T-helper 1 cell (primary cell): ENCODE data around the gene MCC.
A peak's percentile ranks its signal among the peaks of the same experiment; 100 is the strongest.

Experiments used
- DNase-seq, 5 donors: peaks; one replicate each; pipeline ENCODE4 v3.0.0-alpha.2; 2012 to 2020

Gene MCC

DNA sequence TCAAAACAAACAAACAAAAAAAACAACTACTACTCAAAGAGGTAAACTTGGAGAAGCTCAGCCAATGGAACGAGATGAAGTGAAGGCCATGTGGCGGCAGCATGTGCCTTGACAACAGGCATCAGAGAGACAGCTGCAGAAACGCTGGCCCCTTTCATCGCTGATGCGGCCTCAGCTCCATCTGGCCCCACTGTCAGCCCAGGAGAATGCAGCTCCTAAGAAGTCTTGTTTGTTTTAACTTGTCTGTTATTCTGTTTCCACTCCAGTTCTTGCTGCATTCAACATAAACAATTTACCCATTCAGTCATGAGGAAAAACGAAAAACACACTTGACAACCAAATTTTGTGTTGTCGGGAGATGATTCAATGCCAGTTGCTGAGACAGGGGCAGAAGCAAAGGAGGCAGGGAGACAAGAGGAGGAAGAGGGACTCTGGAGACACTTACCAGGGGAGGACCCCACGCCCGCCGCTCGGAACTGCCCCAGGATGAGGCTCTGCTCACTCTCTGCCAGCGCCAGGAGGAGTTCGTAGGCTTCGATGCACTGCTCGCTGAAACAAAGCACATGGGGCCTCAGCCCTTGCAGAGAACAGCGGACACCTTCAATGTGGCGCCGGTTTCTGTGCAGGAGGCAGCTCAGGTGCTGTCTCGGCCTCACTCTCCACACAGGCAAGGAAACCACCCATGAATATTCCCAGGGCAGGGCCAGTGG lies 420.5 kb downstream of the MCC start:
- no peak for DNase-seq

DNA sequence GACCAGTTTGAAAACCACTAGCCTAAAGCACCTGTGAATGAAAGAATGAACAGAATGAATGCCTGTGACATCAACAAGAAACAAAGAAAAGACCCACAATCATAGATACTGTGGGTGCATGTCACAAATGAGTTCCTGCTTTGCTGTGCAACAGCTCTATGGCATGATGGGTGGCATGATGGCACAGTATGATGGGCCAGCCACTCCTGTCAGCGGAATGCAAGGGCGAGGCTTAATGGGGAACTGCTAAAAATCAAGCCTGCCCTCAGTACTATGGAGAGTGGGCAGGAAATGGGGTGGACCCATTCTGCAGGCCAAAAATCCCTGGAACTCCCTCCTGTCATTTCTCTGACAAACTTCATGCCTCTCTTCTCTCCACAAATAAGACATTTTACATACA lies 422.6 kb downstream of the MCC start:
- no peak for DNase-seq

DNA sequence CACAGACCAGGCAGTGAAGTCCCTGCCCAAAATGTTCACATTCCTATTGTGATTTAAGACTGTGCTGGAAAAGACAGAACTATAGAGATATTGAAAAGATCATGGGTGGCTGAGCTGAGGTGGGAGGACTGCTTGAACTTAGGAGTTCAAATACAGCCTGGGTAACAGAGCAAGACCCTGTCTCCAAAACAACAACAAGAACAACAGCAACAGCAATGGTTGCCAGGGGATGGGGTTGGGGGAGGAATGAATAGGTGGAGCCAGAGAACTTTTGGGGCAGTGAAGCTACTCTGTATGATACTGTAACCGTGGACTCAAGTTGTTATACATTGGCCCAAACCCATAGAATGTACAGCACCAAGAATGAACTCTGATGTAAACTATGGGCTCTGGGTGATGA lies 423.4 kb downstream of the MCC start:
- no peak for DNase-seq

DNA sequence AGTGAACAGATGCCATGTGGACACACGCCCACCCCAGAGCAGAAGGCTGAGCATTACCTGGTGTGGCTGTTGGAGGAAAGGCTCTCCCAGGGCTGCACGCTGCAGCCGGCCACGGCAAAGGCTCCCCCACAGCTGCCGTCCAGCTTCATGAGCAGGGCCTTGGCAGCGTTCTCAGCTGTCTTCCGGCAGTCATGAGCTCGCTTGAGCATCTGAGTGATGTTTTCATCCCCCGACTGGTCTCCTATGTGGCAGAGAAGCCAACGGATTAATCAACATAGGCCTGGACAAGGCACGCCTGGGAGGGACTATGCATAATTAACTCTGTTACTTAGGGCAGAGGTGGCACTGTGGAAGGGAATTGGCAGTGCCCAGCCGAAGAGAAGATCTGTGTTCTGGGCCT lies 424.3 kb downstream of the MCC start:
- no peak for DNase-seq

DNA sequence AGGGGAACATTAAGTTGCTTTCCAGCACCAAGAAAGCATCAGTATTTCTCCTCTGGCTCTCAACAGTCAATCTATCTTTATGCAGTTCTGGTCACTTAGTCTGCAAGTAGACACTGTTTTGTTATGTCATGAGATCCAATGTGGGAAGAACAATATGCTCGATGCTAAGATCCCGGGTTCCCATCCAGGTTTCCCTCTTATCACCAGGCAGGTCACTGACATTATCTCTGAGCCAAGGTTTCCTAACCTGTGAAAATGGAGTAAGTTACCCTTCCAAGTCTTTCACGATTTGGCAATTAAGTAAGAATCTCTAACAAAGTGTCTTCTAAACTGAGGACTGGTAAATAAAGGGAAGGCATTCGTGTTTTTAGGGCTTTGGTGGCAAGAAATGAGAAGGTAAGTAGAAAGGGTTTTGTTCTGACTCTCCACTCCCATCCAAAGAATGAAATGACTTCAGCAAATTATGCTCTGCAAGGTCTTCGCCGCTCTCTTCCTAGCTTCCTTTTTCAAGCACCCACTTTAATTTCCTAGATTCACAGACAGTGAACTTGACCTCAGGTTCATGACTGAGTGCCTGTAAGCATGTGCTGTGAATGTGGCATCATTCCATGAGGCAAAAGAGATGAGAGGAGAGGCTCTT lies 425.3 kb downstream of the MCC start:
- peak in 1 of 5 donors; percentile 28 for DNase-seq

DNA sequence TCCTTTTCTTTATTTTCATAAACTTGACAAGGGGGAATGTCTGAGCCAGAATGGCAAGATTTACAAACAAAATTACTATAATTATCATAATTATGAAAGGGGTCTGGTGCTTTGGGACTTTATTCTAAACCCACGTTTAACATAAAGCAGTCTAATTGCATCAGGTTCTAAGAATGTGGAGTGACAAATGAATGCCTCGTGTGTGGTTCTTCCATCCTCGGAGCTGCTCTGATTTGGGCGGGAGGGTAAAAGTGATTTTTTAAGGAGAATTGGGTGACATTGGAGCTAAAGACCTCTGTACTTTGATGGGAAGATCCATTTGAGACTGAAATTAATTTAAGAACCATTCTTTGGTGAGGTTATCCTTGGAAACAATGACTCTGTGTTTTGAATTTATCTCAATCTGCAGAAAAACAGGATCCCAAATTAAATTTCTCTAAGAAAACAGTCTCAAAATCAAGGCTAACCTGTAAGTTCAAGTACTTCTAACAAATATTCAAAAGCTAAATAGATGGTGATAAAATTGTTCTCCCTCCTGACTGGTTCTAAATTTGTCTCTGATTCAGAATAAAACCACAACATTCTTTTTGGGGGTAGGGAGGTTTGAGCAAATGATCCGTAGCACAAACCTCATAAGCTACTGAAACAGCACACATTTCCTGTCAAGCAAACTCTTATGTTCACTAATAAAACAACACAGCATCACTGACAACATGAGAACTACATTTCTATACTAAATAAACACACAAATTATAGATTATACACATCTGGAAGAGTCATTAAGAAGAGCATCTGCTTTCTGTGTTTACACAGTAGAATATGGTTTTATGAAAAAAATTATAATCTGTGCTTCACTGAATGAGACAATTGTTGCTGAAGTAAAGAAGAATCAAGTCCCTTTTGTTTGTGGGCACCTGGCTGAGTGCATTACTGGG lies 426.1 kb downstream of the MCC start:
- peak in 1 of 5 donors; percentile 44 for DNase-seq

DNA sequence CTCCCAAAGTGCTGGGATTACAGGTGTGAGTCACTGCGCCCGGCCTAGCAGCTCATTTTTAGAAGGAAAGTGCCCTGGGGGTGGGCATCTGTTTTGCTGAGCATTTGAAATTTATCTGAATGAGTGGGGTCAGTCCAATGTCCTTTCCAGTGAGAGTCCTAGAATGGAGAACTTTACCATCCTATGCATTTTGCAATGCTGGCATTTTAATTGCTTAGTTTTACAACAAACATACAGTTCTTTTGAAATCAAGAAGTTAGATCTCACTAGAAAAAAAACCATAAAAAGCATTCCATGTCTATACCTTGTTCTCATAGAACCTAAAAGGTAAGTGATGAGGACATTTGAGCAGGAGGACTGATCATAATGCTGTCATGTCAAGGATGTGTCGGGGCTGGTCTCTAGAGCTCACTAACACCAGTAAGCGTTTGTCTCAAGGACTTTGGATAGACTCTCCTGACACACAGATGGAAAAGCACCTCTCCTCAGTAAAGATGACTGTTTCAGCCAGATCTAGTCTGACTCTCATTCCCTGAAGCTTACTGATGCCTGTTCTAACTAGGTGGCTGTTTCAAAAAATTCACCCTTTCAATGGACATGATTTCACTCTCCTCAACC lies 427.7 kb downstream of the MCC start:
- DNase-seq: no peak

DNA sequence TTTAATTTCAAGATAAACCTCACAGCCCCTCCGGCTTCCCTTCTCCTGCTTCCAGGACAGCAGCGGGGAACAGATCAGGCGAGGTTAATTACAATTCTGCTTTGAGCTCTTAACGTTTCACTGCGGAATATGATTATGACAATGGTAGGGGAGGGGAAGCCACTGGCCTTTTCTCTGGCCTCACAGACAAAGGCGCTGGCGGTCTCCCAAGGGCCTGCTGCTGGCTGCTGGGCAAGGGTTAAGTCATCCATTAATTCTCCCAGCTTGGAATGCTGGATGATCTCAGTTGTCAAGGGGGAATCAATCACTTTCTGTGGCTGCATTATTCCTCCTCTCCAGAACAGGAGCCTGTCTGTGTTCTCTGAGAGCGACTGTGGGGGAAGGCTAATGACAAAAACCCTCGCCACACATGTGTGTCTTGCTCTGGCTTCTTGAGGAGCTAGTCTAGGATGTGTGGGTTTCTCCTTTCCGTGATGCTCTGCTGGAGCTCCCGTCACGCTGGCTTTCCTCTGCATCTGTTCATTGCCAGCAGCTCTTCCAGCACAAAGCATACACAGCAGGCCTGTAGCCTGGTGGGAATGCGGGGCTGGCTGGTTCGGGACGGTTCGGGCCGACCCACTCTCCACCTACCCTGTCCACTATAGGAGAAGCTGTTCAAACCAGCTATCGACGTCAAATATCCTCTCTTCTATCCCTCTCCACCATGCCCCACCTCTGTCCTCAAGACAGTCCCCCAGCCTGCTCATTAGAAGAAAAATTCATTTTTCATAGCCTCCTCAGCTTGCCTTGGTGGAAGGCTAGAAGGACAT lies 428.8 kb downstream of the MCC start:
- DNase-seq: no peak

DNA sequence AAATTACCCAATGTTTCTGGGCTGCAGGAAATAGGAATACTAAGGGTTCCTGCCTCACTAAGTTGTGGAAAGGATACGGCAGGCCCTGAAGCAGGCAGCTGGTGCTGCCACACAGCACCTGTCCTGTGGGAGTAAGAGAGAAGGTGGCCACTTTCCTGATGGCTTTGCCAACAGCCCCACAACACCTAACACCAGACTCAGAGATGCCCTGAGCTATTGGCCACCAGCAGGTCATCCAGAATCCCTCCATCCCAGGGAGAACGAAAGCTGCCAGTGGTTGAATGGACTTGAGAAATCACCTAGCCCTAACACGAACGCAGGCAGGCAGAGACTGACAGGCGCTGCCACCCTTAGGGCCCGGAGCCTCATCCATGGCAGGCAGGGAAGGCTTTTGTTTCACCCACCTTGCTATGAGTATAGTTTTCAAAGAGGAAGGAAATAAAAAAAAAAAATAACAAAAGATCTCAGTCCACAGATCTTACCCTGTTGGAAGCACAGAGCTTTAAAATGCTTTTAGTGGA lies 429.5 kb downstream of the MCC start:
- no peak for DNase-seq

DNA sequence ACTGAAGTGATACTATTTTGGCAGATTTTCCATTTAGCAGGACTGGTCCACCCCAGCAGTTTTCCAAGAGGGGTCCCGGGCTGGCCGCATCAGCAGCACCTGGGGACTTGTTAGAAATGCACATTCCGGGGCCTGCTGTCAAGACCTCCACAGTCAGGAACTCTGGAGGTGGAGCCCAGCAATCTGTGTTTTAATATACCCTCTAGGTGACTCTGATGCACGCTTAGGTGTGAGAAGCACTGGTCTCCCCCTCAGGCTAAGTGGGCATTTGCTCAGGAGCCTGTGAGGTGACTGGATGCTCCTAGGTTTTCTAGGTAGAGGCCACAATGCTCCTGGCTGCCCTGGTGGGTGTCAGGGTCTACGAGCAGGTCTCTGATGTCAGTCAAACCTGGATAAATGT lies 430.0 kb downstream of the MCC start:
- no peak for DNase-seq

DNA sequence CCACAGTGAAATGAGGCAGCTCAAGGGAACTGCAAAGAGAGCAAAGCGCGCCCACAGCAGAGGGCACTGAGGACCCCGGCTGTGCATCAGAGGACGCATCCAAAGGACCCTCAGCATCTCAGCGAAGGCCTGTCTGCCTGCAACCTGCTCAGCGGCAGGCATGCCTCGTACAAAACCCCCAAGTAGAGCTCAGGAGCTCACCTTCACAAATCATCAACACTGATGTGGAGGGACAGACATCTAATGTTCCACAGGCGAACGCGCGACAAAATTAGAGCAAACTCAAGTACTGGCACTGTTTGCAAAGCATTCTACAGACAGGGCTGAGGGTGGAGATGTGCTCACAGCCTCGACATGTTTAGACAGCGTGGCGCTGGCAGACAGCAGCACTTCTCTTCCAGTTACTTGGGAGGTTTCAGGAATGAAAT lies 430.7 kb downstream of the MCC start:
- DNase-seq: no peak

DNA sequence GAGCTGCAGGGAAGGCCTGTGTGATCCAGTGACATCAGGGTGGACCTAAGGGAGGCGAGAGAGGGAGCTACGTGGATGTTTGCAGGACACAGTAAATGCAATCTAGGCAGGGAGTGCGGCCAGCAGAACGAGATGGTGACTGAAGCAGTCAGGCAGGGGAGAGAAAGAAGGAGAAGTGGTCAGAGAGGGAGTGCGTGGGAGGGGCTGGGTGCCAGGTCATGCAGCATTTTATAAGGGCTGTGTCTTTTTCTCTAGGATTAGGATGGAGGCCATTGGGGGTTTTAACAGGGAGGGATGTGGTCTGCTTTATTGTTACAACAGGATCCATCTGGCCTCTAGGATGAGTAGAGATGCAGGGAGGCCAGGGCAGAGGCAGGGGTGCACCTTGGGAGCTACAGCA lies 431.3 kb downstream of the MCC start:
- no peak for DNase-seq

DNA sequence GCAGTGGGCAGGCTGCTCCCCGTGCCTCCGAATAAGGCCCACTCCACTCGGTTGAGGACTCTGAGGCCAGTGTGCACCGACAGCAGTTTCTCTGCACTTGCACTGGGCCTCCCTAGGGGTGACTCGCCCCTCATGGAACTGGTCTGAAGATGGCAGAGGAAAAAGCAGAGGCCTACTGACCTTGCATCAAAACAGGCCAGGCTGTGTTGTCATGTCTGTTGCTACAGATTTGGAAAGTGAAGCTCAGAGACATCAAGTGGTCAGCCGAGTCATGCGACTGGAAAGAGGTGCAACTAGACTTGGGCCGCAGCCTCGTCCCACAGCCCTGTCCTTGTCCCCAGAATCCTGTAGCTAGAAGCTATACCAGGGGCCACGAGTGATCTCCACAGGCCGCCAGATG lies 433.4 kb downstream of the MCC start:
- no peak for DNase-seq

DNA sequence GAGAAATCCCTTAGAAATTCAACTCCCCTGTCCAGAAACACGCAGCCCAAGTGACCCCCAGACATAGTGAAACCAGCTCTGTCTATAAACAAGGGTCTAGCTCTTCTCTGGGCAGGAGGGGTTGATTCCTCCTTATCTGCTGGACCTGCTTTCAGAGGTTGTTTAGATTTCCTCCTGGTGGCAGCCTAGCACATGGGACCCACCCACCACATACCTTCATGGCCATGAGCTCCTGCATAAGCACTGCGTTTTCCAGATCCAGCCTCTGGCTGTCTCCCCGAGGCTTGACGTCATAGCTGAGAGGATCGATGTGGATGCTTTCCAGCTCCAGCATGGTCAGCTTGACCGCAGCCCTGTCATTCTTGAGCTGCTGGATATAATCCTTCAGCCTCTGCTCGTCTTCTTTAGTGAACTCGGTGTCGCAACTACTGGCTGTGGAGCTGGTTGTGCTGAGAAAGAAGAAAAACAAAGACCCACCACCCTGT lies 434.7 kb downstream of the MCC start:
- DNase-seq: no peak

DNA sequence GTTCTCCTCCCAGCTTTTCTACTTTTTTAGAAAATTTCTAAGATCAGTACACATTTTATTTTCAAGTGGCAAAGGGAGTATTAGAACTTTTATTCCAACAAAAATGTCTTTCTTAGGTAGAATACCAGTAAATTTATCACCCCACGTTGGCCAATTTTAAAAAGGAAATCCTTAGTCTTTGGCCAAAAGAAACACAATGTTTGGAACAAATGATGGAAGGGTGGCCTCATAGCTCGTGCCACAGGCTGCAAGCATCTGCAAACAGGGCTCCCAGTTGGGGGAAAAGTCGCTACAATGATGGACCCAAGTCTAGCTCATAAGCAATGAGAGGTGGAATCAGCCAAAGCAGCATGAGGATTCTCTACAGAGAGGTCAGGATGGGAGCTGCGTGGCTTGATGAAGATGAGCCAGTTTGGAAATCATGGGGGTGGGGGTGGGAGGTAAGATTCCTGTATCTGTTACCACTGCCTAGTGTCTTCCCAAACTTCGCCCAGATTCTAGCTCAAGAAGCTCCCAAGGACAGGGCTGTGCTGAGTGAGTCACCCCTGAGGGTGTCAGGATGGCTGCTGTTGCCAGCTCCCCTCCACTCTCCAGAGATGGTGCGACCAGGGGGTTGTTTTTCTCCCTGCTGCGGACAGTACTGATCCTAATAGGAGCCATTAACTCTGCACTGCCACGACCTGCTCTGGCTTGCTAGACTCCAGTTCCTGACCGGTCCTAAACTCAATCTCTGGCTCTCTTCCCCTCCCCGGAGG lies 436.0 kb downstream of the MCC start:
- no peak for DNase-seq

DNA sequence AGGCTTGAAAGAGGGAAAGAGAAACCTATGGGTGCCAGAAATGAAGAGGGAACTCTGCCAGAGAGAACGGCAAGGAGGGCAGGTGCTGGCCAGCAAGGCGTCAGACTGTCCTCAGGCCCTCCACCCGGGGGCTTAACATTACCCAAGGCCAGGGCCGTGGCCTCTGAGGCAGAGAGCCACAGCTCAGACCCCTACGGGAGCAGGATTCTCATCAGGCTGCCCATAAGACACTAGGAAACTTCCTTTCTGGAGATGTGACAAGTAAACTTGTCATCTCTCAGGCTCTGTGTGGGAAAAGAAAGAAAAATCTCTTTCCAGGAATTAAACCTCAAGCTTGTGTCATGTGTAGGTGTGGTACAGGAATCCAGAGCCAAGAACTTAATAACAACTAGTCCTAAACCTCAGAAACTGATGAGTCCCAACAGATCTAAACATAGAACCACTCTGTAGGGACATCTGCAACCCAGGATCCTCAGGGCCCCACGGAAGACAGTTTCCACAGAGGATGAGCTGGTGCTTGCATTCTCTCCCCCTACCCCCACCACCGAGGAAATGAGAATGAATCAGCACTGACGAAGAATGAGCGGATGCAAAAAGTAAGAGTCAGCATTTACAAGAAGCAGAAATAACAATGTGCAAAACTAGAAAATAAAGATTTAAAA lies 437.4 kb downstream of the MCC start:
- peak in 1 of 5 donors; percentile 83 for DNase-seq

DNA sequence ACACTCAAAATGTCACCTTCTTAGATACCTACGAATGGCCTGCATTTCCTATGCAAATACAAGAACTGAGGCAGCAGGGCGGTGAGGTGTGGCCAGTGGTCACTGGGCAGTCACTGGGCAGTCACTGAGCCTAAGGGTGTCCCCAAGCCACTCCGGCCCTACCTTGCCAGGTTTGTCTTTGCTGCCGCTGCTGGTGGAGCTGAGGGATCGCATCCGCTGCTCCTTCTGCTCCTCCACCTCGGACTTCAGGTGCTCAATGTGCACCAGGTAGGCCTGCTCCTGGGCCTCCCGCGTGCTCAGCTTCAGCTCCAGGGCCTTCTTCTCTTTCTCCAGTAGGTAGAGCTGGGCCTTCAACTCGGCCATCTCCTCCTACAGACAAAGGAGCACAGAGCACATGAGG lies 439.3 kb downstream of the MCC start:
- no peak for DNase-seq

DNA sequence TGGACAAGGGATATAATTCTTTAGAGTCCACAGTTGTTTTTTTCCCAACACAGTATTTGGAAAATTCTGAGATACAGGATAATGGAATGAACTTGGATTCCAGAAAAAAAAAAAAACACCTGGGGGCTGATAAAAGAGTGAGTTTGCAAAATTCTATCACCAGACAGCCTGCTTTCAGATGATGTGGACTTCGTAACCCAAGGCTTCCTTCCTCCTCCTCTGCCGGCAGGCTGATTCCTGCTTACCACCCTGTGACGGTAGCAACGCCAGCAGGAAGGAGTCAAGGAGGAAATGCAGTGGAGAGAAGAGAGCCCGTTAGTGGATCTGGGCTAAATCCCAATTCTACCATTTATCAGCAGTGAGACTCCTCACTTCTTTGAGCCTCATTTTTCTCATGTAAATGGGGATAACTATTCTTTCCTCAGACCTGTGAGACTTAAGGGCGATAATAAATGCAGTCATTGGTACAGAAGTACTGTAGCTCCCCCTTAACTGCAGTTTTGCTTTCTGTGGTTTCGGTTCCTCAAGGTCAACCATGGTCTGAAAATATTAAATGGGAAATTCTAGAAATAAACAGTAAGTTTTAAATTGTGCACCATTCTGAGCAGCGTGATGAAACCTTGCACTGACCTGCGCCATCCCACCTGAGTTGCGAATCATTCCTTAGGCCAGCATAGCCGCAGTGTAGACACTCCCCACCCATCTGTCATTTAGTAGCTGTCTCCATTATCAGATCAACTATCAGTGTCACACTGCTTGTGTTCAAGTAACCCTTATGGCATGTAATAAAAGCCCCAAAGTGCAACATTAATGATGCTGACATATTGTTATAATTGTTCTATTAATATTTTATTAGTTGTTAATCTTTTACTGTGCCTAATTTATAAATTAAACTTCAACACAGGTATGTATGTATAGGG lies 440.3 kb downstream of the MCC start:
- no peak for DNase-seq

DNA sequence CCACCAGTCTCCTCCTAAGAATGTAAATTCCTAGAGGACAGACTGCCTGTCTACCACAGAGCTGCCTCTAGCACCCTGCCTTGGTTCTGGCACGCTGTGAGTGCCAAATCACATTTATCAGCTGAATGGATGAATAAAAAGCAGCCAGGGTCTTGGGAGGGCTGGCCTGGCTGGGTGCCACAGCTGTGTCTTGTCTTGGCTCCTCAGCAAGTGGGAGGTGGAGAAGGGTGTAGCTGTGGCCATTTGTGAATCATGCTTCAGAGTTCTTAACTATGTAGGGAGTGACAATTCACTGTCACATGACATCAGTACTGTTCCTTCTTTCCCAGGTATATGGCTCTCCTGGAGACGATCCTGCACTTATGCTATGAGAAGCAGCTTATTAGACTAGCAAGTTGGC lies 441.0 kb downstream of the MCC start:
- DNase-seq: no peak
